CD4-positive, alpha-beta T cell treated with Interleukin-4 for 4 hours (primary cell): ENCODE measurements around the gene MYO1E.

Experiments
- DNase-seq: peaks from one replicate; pipeline ENCODE4 v3.0.0-alpha.2; 2020

MYO1E gene

GRCh38 chr15:59223736-59224135 lies 148.9 kb downstream of the MYO1E start:
- DNase-seq: no peak

GRCh38 chr15:59222906-59223550 lies 149.6 kb downstream of the MYO1E start:
- no peak for DNase-seq

- DNase-seq: no peak
Measured at GRCh38 chr15:59221511-59222505, 150.9 kb downstream of the MYO1E start.

- no peak for DNase-seq
Measured at GRCh38 chr15:59218710-59219109, 154.0 kb downstream of the MYO1E start.

- DNase-seq: no peak
Measured at GRCh38 chr15:59217876-59218498, 154.7 kb downstream of the MYO1E start.

- no peak for DNase-seq
Measured at GRCh38 chr15:59216911-59217310, 155.8 kb downstream of the MYO1E start.

- no peak for DNase-seq
Measured at GRCh38 chr15:59210186-59210585, 162.5 kb downstream of the MYO1E start.

- DNase-seq: no peak
Measured at GRCh38 chr15:59208613-59209249, 163.9 kb downstream of the MYO1E start.

- DNase-seq: no peak
Measured at GRCh38 chr15:59206623-59207183, 166.0 kb downstream of the MYO1E start, which contains the start of gene LDHAL6B. TSS of gene LDHAL6B (plus strand) at chr15:59206843. CDS start at chr15:59206941, 98 bp downstream.

GRCh38 chr15:59205839-59206622 lies 166.6 kb downstream of the MYO1E start:
- no peak for DNase-seq

GRCh38 chr15:59203657-59204056 lies 169.0 kb downstream of the MYO1E start:
- no peak for DNase-seq

- DNase-seq: no peak
Measured at GRCh38 chr15:59203008-59203407, 169.7 kb downstream of the MYO1E start.

- DNase-seq: no peak
Measured at GRCh38 chr15:59200560-59200959, 172.1 kb downstream of the MYO1E start.

GRCh38 chr15:59199626-59200465 lies 172.8 kb downstream of the MYO1E start:
- no peak for DNase-seq

GRCh38 chr15:59197454-59197853 lies 175.2 kb downstream of the MYO1E start:
- no peak for DNase-seq

GRCh38 chr15:59196416-59196815 lies 176.3 kb downstream of the MYO1E start:
- no peak for DNase-seq

GRCh38 chr15:59194639-59195325 lies 177.9 kb downstream of the MYO1E start:
- no peak for DNase-seq

- DNase-seq: no peak
Measured at GRCh38 chr15:59191855-59192237, 180.8 kb downstream of the MYO1E start.

GRCh38 chr15:59190291-59190690 lies 182.4 kb downstream of the MYO1E start:
- DNase-seq: no peak

GRCh38 chr15:59189241-59189640 lies 183.4 kb downstream of the MYO1E start:
- DNase-seq: no peak
